K562 (cell line): ENCODE results near the gene DIPK1A. TPM values are rescaled to one million over a fixed set of nuclear protein-coding genes. Genes with fewer than 3 reads are reported as not detected.

Source experiments
- CXXC5 ChIP-seq: fragments of 250-450 bp; sonication (Bioruptor Pico); IDR thresholded peaks from 2 replicates; pipeline ENCODE4 v1.8.0; 2022; ENCODE audit warnings: inconsistent platforms, mild to moderate bottlenecking, moderate library complexity
- E2F6 ChIP-seq, 2 experiments: IDR thresholded peaks; 2 replicates each; pipeline ENCODE4 v1.6.1; 2011; ENCODE audit warnings: borderline replicate concordance in 1 of 2, control low read depth in 1 of 2, low read depth in 1 of 2, low read length in 1 of 2, mild to moderate bottlenecking in 1 of 2, mixed read lengths in 1 of 2, moderate library complexity in 1 of 2; ENCODE audit not compliant: insufficient read depth in 1 of 2, insufficient read length in 1 of 2, poor library complexity in 1 of 2, severe bottlenecking in 1 of 2; ENCODE audit errors: extremely low read depth in 1 of 2
- ETV6 ChIP-seq, 3 experiments: fragments of 150-350 bp in 1 of 3; sonication (generic) in 1 of 3; formaldehyde crosslinking in 1 of 3; IDR thresholded peaks; 2 replicates each; pipeline versions ENCODE4 v1.6.1 to v1.8.0; 2014 to 2022; ENCODE audit warnings: borderline replicate concordance in 2 of 3, low read depth in 2 of 3, antibody characterized with exemption in 1 of 3, low read length in 1 of 3, mild to moderate bottlenecking in 1 of 3, missing genetic modification reagents in 1 of 3
- FOSL1 ChIP-seq: fragments of 200-800 bp; sonication (Bioruptor generic); conservative IDR thresholded peaks from 2 replicates; pipeline ENCODE4 v1.6.1; 2016; ENCODE audit warnings: missing genetic modification characterization, missing compliant biosample characterization
- FOXA3 ChIP-seq, 2 experiments: fragments of 450-650 bp in 1 of 2; sonication (generic) in 1 of 2; formaldehyde crosslinking; IDR thresholded peaks in 1 of 2; conservative IDR thresholded peaks in 1 of 2; 2 replicates each; pipeline versions ENCODE4 v1.4.0 to v1.8.0; 2020 to 2022; ENCODE audit warnings: mild to moderate bottlenecking in 2 of 2, missing genetic modification reagents in 1 of 2
- GABPB1 ChIP-seq: sonication (generic); formaldehyde crosslinking; IDR thresholded peaks from 2 replicates; pipeline ENCODE4 v1.8.0; 2022; ENCODE audit warnings: mild to moderate bottlenecking, missing genetic modification reagents
- HDAC8 ChIP-seq: fragments of 450-650 bp; IDR thresholded peaks from 2 replicates; pipeline ENCODE4 v1.6.1; 2016; ENCODE audit warnings: mild to moderate bottlenecking, missing genetic modification characterization, moderate library complexity, missing compliant biosample characterization
- HMG20A ChIP-seq: fragments of 450-650 bp; formaldehyde crosslinking; conservative IDR thresholded peaks from 2 replicates; pipeline ENCODE4 v1.4.0; 2020; ENCODE audit warnings: mild to moderate bottlenecking, mixed read lengths
- MEF2D ChIP-seq: conservative IDR thresholded peaks from 2 replicates; pipeline ENCODE4 v1.6.1; 2016; ENCODE audit warnings: low read depth, missing genetic modification characterization, missing compliant biosample characterization
- RAD21 ChIP-seq, 2 experiments: fragments of 250-450 bp in 1 of 2; fragments of 450-650 bp in 1 of 2; sonication (Bioruptor Pico) in 1 of 2; formaldehyde crosslinking in 1 of 2; IDR thresholded peaks in 1 of 2; conservative IDR thresholded peaks in 1 of 2; 2 replicates each; pipeline versions ENCODE4 v1.4.0 to v1.8.0; 2020 to 2022; ENCODE audit warnings: mild to moderate bottlenecking in 2 of 2, moderate library complexity in 1 of 2
- RERE ChIP-seq: sonication (generic); formaldehyde crosslinking; IDR thresholded peaks from 2 replicates; pipeline ENCODE4 v1.8.0; 2023; ENCODE audit warnings: missing genetic modification reagents, mild to moderate bottlenecking, borderline replicate concordance
- SETDB1 ChIP-seq: IDR thresholded peaks from one replicate; pipeline ENCODE4 v1.6.1; 2012; ENCODE audit warnings: low read length, control low read depth, inconsistent platforms
- SP1 ChIP-seq: sonication (generic); formaldehyde crosslinking; IDR thresholded peaks from 2 replicates; pipeline ENCODE4 v1.8.1; 2022; ENCODE audit warnings: mild to moderate bottlenecking, missing genetic modification reagents
- SPI1 ChIP-seq: IDR thresholded peaks from 2 replicates; pipeline ENCODE4 v1.6.1; 2011; ENCODE audit warnings: low read depth, low read length, control low read depth, borderline replicate concordance
- TAL1 ChIP-seq: fragments of 450-650 bp; IDR thresholded peaks from 2 replicates; pipeline ENCODE4 v1.6.1; 2016; ENCODE audit warnings: mild to moderate bottlenecking
- ZNF324 ChIP-seq: fragments of 250-450 bp; sonication (Bioruptor Pico); IDR thresholded peaks from 2 replicates; pipeline ENCODE4 v1.4.0; 2020; ENCODE audit warnings: mild to moderate bottlenecking
- ZNF589 ChIP-seq: fragments of 200-800 bp; sonication (Bioruptor generic); IDR thresholded peaks from 2 replicates; pipeline ENCODE4 v1.6.1; 2016; ENCODE audit warnings: low read depth, missing genetic modification characterization, missing compliant biosample characterization
- ZNF644 ChIP-seq: fragments of 200-800 bp; sonication (Bioruptor generic); IDR thresholded peaks from 2 replicates; pipeline ENCODE4 v1.6.1; 2016; ENCODE audit warnings: low read depth, missing genetic modification characterization, missing compliant biosample characterization
- polyA plus RNA-seq, 8 experiments: library from polyadenylated mRNA; depleted of rRNA in 4 of 8; stranded (reverse) in 5 of 8; unstranded in 3 of 8; fragments of >200 nt; fragmentation: Nextera tagmentation in 2 of 8; fragmentation: Illumina TruSeq in 1 of 8; extraction: Ambion mirVana in 2 of 8; extraction: Trizol in 1 of 8; gene quantifications; 2 replicates each; pipeline versions ENCODE4 v1.2.1 to v1.2.3, GENCODE V29; 2011 to 2014; ENCODE audit warnings: inconsistent platforms in 1 of 8, missing spikeins in 1 of 8
- total RNA-seq, 7 experiments: library from RNA; depleted of rRNA in 6 of 7; stranded (reverse); fragments of >200 nt in 6 of 7; fragmentation: Illumina TruSeq in 2 of 7; extraction: Trizol in 2 of 7; gene quantifications; 2 replicates each; pipeline versions ENCODE4 v1.2.1 to v1.2.3, GENCODE V29; 2011 to 2021; ENCODE audit warnings: low replicate concordance in 1 of 7

DIPK1A gene
- total and polyA plus RNA-seq, 9 of the 15 experiments (the other 6 are each of a cell fraction or from before 2014, with no cell fraction given): 0.54 to 2.5 (median 1.3) TPM

GRCh38 chr1:92990828-92991227, 29.6 kb upstream of the DIPK1A start (continued):
- no peak for TF ChIP-seq SP1 (CRISPR knock-in tag)
- TF ChIP-seq FOXA3 (CRISPR knock-in tag; conservative IDR thresholded peaks at IDR 0.05 in 1 of 2, IDR thresholded peaks at IDR 0.05 in 1 of 2): 0 out of 4 replicates have a peak, but pooled peaks of 1 of the 2 experiments have one; percentile 24
- TF ChIP-seq SETDB1: no peak
- TF ChIP-seq HDAC8: no peak
- no peak for TF ChIP-seq FOSL1 (tag)
- peak in 1 of 2 experiments; percentile 18; a peak in 1 of 4 replicates for TF ChIP-seq RAD21 (CRISPR knock-in tag; conservative IDR thresholded peaks at IDR 0.05 in 1 of 2, IDR thresholded peaks at IDR 0.05 in 1 of 2)
- no peak for TF ChIP-seq CXXC5
- TF ChIP-seq SPI1: peak; percentile 48; the same call in 1 of the 2 replicates
- TF ChIP-seq RERE (CRISPR knock-in tag): no peak
- TF ChIP-seq TAL1: peak; percentile 57; the same call in 1 of the 2 replicates
- TF ChIP-seq ZNF589 (CRISPR knock-in tag): no peak
- TF ChIP-seq MEF2D (tag): no peak
- no peak for TF ChIP-seq ZNF644
- no peak for TF ChIP-seq ZNF324 (CRISPR knock-in tag)
- no peak for TF ChIP-seq HMG20A
- no peak for TF ChIP-seq GABPB1
- peak in 1 of 2 experiments; percentile 76; a peak in 2 of 4 replicates for TF ChIP-seq ETV6 (IDR thresholded peaks at IDR 0.05; ENCODE audit: borderline replicate concordance in 1 of 2, low read depth in 2 of 2, low read length in 1 of 2)
- no peak for TF ChIP-seq ETV6 (CRISPR knock-in tag; IDR thresholded peaks at IDR 0.05; ENCODE audit: borderline replicate concordance)
- no peak for TF ChIP-seq E2F6 (IDR thresholded peaks at IDR 0.05; ENCODE audit: borderline replicate concordance in 1 of 2, extremely low read depth in 1 of 2, insufficient read depth in 1 of 2, insufficient read length in 1 of 2, low read depth in 1 of 2, low read length in 1 of 2, poor library complexity in 1 of 2, severe bottlenecking in 1 of 2)
